CD8-positive, alpha-beta memory T cell (primary cell): ENCODE data around the gene EFCAB5. TPM values are rescaled to one million over a fixed set of nuclear protein-coding genes. Genes with fewer than 3 reads are reported as not detected.
"Not testable (repeated sequence)": the region's sequence is repeated elsewhere in the genome, so short reads cannot be mapped to it uniquely, and the experiment has no call there.

Experiments
- CTCF ChIA-PET: fragments of 350-600 bp; sonication (Branson Sonifier 250); formaldehyde crosslinking; loops from one replicate; lab custom pipeline; 2021; ENCODE audit warnings: antibody characterized with exemption; lab: Charles Lee
- POLR2A ChIA-PET: fragments of 350-600 bp; sonication (Branson Sonifier 250); formaldehyde crosslinking; loops from one replicate; lab custom pipeline; 2021; ENCODE audit warnings: antibody characterized with exemption; lab: Charles Lee
- DNase-seq, 5 donors: peaks; one replicate each; pipeline versions ENCODE4 v3.0.0 to v3.0.0-alpha.2; 2020 to 2022; ENCODE audit warnings: mixed read lengths in 1 of 5
- H3K27ac ChIP-seq: one replicate; pipeline ENCODE4 v1.7.0; 2013; ENCODE audit warnings: low read depth, mild to moderate bottlenecking, low read length, moderate library complexity
- H3K27me3 ChIP-seq: 2 replicates; pipeline ENCODE4 v1.7.0; 2013; ENCODE audit warnings: low read length, mild to moderate bottlenecking; ENCODE audit not compliant: insufficient read depth, poor library complexity, severe bottlenecking
- H3K36me3 ChIP-seq: 2 replicates; pipeline ENCODE4 v1.7.0; 2013; ENCODE audit warnings: mild to moderate bottlenecking, low read length, moderate library complexity; ENCODE audit not compliant: insufficient read depth
- H3K4me1 ChIP-seq: 2 replicates; pipeline ENCODE4 v1.7.0; 2013; ENCODE audit warnings: mild to moderate bottlenecking, low read length, moderate library complexity; ENCODE audit not compliant: insufficient read depth
- H3K4me3 ChIP-seq: 2 replicates; pipeline ENCODE4 v1.7.0; 2013; ENCODE audit warnings: mild to moderate bottlenecking, low read length
- H3K9me3 ChIP-seq: 2 replicates; pipeline ENCODE4 v1.7.0; 2013; ENCODE audit warnings: mild to moderate bottlenecking, low read length
- H3K27ac Mint-ChIP-seq, 8 donors: one replicate each; pipeline ENCODE4 v1.8.0; 2020 to 2021; ENCODE audit warnings: mixed read lengths in 8 of 8, mild to moderate bottlenecking in 6 of 8, inconsistent platforms in 3 of 8, moderate library complexity in 3 of 8
- H3K27me3 Mint-ChIP-seq, 2 donors: one replicate each; pipeline ENCODE4 v1.8.0; 2020 to 2021; ENCODE audit warnings: mixed read lengths in 2 of 2, mild to moderate bottlenecking in 1 of 2, moderate library complexity in 1 of 2
- H3K36me3 Mint-ChIP-seq, 3 donors: one replicate each; pipeline ENCODE4 v1.8.0; 2020 to 2021; ENCODE audit warnings: mixed read lengths in 3 of 3, inconsistent platforms in 1 of 3, mild to moderate bottlenecking in 1 of 3
- H3K4me1 Mint-ChIP-seq, 3 donors: one replicate each; pipeline ENCODE4 v1.8.0; 2020 to 2021; ENCODE audit warnings: mixed read lengths in 3 of 3, inconsistent platforms in 1 of 3, mild to moderate bottlenecking in 1 of 3
- H3K4me3 Mint-ChIP-seq, 7 donors: one replicate each; pipeline ENCODE4 v1.8.0; 2020 to 2021; ENCODE audit warnings: mixed read lengths in 7 of 7, mild to moderate bottlenecking in 6 of 7, moderate library complexity in 4 of 7, inconsistent platforms in 2 of 7
- H3K9me3 Mint-ChIP-seq, 5 donors: one replicate each; pipeline ENCODE4 v1.8.0; 2020 to 2022; ENCODE audit warnings: mixed read lengths in 5 of 5, mild to moderate bottlenecking in 3 of 5, moderate library complexity in 2 of 5, inconsistent platforms in 1 of 5
- polyA plus RNA-seq: library from polyadenylated mRNA; unstranded; fragments of 300-500 nt; fragmentation: Illumina TruSeq; gene quantifications from one replicate; pipeline ENCODE4 v1.2.3, GENCODE V29; 2021
- total RNA-seq, 2 experiments: library from RNA; stranded (reverse); gene quantifications; one replicate each; pipeline ENCODE4 v1.2.3, GENCODE V29; 2021

Gene EFCAB5
- total and polyA plus RNA-seq, 3 experiments from 2014 or later: 0.58 to 1.2 (median 0.84) TPM

- Histone ChIP-seq H3K9me3 (no peaks in the 10 kb centered on the region), H3K4me1 (no peaks in the 10 kb centered on the region), H3K4me3 (no peak overlapping the region), H3K36me3 (no peaks in the 10 kb centered on the region), H3K27me3 (no peaks in the 10 kb centered on the region), H3K27ac (no peak overlapping the region)
- Mint-ChIP-seq H3K4me3 (no peak overlapping the region), H3K36me3 (no peaks in the 10 kb centered on the region), H3K9me3 (no peaks in the 10 kb centered on the region), H3K27ac (no peak overlapping the region), H3K4me1 (no peaks in the 10 kb centered on the region), H3K27me3 (peaks cover 2 to 3% of the 10 kb centered on the region in 2 donors)
- DNase-seq: no peak
- CTCF ChIA-PET: no interaction called here
- POLR2A ChIA-PET: interaction anchor here (0.6 kb wide), 1 partner anchor 790 kb away, joined by 3 read pairs; no protein-coding TSS in a partner anchor
These were observed 3.8 kb downstream of the EFCAB5 start for GRCh38 chr17:29945281-29945680.

- Mint-ChIP-seq H3K36me3 (peaks cover 0 to 3% (median 0%) of the 10 kb centered on the region in 3 donors), H3K9me3 (peaks cover 0 to 3% (median 0%) of the 10 kb centered on the region in 5 donors), H3K4me3 (no peak overlapping the region), H3K27me3 (peaks cover 2 to 3% of the 10 kb centered on the region in 2 donors), H3K27ac (no peak overlapping the region), H3K4me1 (no peaks in the 10 kb centered on the region)
- Histone ChIP-seq H3K4me1 (no peaks in the 10 kb centered on the region), H3K4me3 (no peak overlapping the region), H3K27ac (no peak overlapping the region), H3K36me3 (no peaks in the 10 kb centered on the region), H3K9me3 (no peaks in the 10 kb centered on the region), H3K27me3 (no peaks in the 10 kb centered on the region)
- CTCF ChIA-PET: no interaction called here
- POLR2A ChIA-PET: no interaction called here
- DNase-seq: no peak
These were observed 7.2 kb downstream of the EFCAB5 start for GRCh38 chr17:29948448-29949215.

- POLR2A ChIA-PET: no interaction called here
- Mint-ChIP-seq H3K4me3 (no peak overlapping the region), H3K4me1 (no peaks in the 10 kb centered on the region)
These were observed 8.3 kb downstream of the EFCAB5 start for GRCh38 chr17:29949696-29950095.

DNA sequence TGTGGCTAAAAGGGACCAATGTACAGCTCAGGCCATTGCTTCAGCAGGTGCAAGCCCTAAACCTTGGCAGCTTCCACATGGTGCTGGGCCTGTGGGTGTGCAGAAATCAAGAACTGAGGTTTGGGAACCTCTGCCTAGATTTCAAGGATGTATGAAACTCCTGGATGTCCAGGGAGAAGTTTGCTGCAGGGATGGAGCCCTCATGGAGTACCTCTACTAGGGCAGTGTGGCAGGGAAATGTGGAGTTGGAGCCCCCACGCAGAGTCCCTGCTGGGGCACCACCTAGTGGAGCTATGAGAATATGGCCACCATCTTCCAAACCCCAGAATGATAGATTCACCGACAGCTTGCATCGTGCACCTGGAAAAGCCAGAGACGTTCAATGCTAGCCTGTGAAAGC lies 13.0 kb downstream of the EFCAB5 start:
- H3K4me3 ChIP-seq: no peak overlapping the region
- H3K9me3 ChIP-seq: no peaks in the 10 kb centered on the region
- H3K27ac ChIP-seq: no peak overlapping the region
- no peaks in the 10 kb centered on the region for H3K27me3 ChIP-seq
- Mint-ChIP-seq H3K36me3 (peaks cover 0 to 22% (median 2%) of the 10 kb centered on the region in 3 donors), H3K27ac (peak overlapping the region in 1 of 8 donors; percentile 26), H3K4me1 (no peaks in the 10 kb centered on the region), H3K27me3 (peaks cover 0 to 4% of the 10 kb centered on the region in 2 donors), H3K9me3 (peaks cover 0 to 7% (median 2%) of the 10 kb centered on the region in 5 donors), H3K4me3 (no peak overlapping the region)
- no peak for DNase-seq
- CTCF ChIA-PET: interaction anchor here (1.1 to 2.9 kb wide), 2 partner anchors 23 to 147 kb away, joined by 3 to 8 read pairs; no protein-coding TSS in a partner anchor
- POLR2A ChIA-PET: no interaction called here
- no peaks in the 10 kb centered on the region for H3K36me3 ChIP-seq
- H3K4me1 ChIP-seq: no peaks in the 10 kb centered on the region

More at GRCh38 chr17:29949696-29950095, 8.3 kb downstream of the EFCAB5 start:
- CTCF ChIA-PET: no interaction called here
- Histone ChIP-seq H3K4me1 (no peaks in the 10 kb centered on the region), H3K27me3 (no peaks in the 10 kb centered on the region), H3K4me3 (no peak overlapping the region), H3K36me3 (no peaks in the 10 kb centered on the region), H3K9me3 (no peaks in the 10 kb centered on the region), H3K27ac (no peak overlapping the region)
- no peak overlapping the region for H3K27ac Mint-ChIP-seq
- H3K36me3 Mint-ChIP-seq: peaks cover 0 to 5% (median 0%) of the 10 kb centered on the region in 3 donors
- DNase-seq: no peak
- H3K9me3 Mint-ChIP-seq: peaks cover 0 to 6% (median 0%) of the 10 kb centered on the region in 5 donors
- H3K27me3 Mint-ChIP-seq: peaks cover 2 to 3% of the 10 kb centered on the region in 2 donors

GRCh38 chr17:29956225-29956624 lies 14.8 kb downstream of the EFCAB5 start:
- H3K9me3 Mint-ChIP-seq: peaks cover 0 to 7% (median 2%) of the 10 kb centered on the region in 5 donors
- Histone ChIP-seq H3K4me1 (no peaks in the 10 kb centered on the region), H3K9me3 (no peaks in the 10 kb centered on the region), H3K4me3 (no peak overlapping the region), H3K36me3 (no peaks in the 10 kb centered on the region), H3K27ac (no peak overlapping the region), H3K27me3 (no peaks in the 10 kb centered on the region)
- ChIA-PET CTCF (interaction anchor here (1.0 to 1.3 kb wide), 2 partner anchors 106 to 149 kb away, joined by 3 to 5 read pairs; no protein-coding TSS in a partner anchor), POLR2A (no interaction called here)
- peaks cover 0 to 22% (median 2%) of the 10 kb centered on the region in 3 donors for H3K36me3 Mint-ChIP-seq
- H3K4me3 Mint-ChIP-seq: no peak overlapping the region
- H3K4me1 Mint-ChIP-seq: no peaks in the 10 kb centered on the region
- DNase-seq: no peak
- no peak overlapping the region for H3K27ac Mint-ChIP-seq
- H3K27me3 Mint-ChIP-seq: peaks cover 0 to 4% of the 10 kb centered on the region in 2 donors

GRCh38 chr17:29957488-29957887 lies 16.1 kb downstream of the EFCAB5 start:
- POLR2A ChIA-PET, H3K27me3 ChIP-seq, H3K27me3 Mint-ChIP-seq, H3K4me3 Mint-ChIP-seq, H3K4me3 ChIP-seq, H3K27ac ChIP-seq, H3K9me3 Mint-ChIP-seq, H3K36me3 ChIP-seq, CTCF ChIA-PET, H3K4me1 Mint-ChIP-seq, H3K4me1 ChIP-seq, H3K9me3 ChIP-seq, DNase-seq: not testable (repeated sequence)
- Mint-ChIP-seq H3K27ac (peak overlapping the region in 1 of 8 donors; percentile 3), H3K36me3 (peaks cover 0 to 22% (median 2%) of the 10 kb centered on the region in 3 donors)

- Mint-ChIP-seq H3K27me3 (peaks cover 0 to 6% of the 10 kb centered on the region in 2 donors), H3K4me3 (no peak overlapping the region), H3K9me3 (peaks cover 0 to 3% (median 2%) of the 10 kb centered on the region in 5 donors), H3K4me1 (no peaks in the 10 kb centered on the region), H3K27ac (no peak overlapping the region), H3K36me3 (peaks cover 0 to 19% (median 2%) of the 10 kb centered on the region in 3 donors)
- no peak for DNase-seq
- H3K4me3 ChIP-seq: no peak overlapping the region
- no peaks in the 10 kb centered on the region for H3K27me3 ChIP-seq
- ChIA-PET CTCF (no interaction called here), POLR2A (no interaction called here)
- H3K27ac ChIP-seq: no peak overlapping the region
- no peaks in the 10 kb centered on the region for H3K4me1 ChIP-seq
- H3K36me3 ChIP-seq: no peaks in the 10 kb centered on the region
- H3K9me3 ChIP-seq: no peaks in the 10 kb centered on the region
These were observed 17.7 kb downstream of the EFCAB5 start for GRCh38 chr17:29958947-29959657.
